Measurements from ENCODE around the gene TPST2.

DNA sequence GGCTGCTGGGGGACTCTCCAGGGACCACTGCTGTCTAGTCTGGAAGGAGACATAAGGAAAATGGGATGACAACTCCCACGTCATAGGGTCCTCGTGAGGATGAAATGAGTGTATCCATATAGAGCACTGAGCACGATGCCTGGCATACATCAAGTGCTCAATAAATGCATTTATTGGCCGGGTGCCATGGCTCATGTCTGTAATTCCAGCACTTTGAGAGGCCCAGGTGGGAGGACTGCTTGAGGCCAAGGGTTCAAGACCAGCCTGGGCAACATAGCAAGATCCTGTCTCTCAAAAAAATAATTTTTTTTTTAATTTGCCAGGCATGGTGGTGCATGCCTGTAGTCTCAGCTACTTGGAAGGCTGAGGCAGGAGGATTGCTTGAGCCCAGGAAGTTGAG, 12.2 kb upstream of the TPST2 start:
- no peak for TF ChIP-seq POLR2A (IDR thresholded peaks at IDR 0.05)
- TF ChIP-seq CTCF (IDR thresholded peaks at IDR 0.05), result no peak
- TF ChIP-seq EP300 (IDR thresholded peaks at IDR 0.05), result no peak

All from tibial nerve (tissue), 4 donors.